Neural progenitor cell (in vitro differentiated cells): ENCODE results near the gene TRAPPC6A.

Experiments
- CTCF ChIP-seq: fragments of 200-600 bp; sonication (generic); IDR thresholded peaks from 2 replicates; pipeline ENCODE4 v1.5.1; 2017; ENCODE audit warnings: antibody characterized with exemption, mild to moderate bottlenecking
- EZH2 ChIP-seq: fragments of 200-600 bp; sonication (generic); IDR thresholded peaks from 2 replicates; pipeline ENCODE4 v1.6.1; 2017; ENCODE audit warnings: antibody characterized with exemption, mild to moderate bottlenecking, moderate library complexity

- TF ChIP-seq CTCF (no peak), EZH2 (no peak)
These were observed 41.1 kb upstream of the TRAPPC6A start for GRCh38 chr19:45218911-45219743.
